CD14-positive monocyte (primary cell): ENCODE data around the gene NT5C3A. TPM values are rescaled to one million over a fixed set of nuclear protein-coding genes. Genes with fewer than 3 reads are reported as not detected.
A peak's percentile ranks its signal among the peaks of the same experiment; 100 is the strongest.
"Not testable (repeated sequence)": the region's sequence is repeated elsewhere in the genome, so short reads cannot be mapped to it uniquely, and the experiment has no call there.

Source experiments
- DNase-seq, 3 donors: peaks; one replicate each; pipeline ENCODE4 v3.0.0-alpha.2; 2011 to 2022
- H2AFZ ChIP-seq: 2 replicates; pipeline ENCODE4 v1.6.0; 2012; ENCODE audit warnings: mild to moderate bottlenecking, low read depth, low read length, inconsistent platforms; ENCODE audit not compliant: insufficient read depth, poor library complexity, severe bottlenecking
- H3K27ac ChIP-seq, 2 donors: 1 replicate in 1 of 2; 2 replicates in 1 of 2; pipeline ENCODE4 v1.5.1; 2012 to 2013; ENCODE audit warnings: low read length in 2 of 2, control low read depth in 1 of 2, inconsistent platforms in 1 of 2, low read depth in 1 of 2, mild to moderate bottlenecking in 1 of 2
- H3K27me3 ChIP-seq, 2 donors: one replicate each; pipeline versions ENCODE4 v1.6.0 to v1.6.1; 2011 to 2013; ENCODE audit warnings: low read length in 2 of 2; ENCODE audit not compliant: control insufficient read depth in 2 of 2, insufficient read depth in 2 of 2
- H3K36me3 ChIP-seq, 2 donors: replicated peaks in 1 of 2; 1 replicate in 1 of 2; 2 replicates in 1 of 2; pipeline versions ENCODE4 v1.5.1 to v1.6.1; 2012 to 2013; ENCODE audit warnings: low read length in 2 of 2, control low read depth in 1 of 2, inconsistent platforms in 1 of 2, mild to moderate bottlenecking in 1 of 2; ENCODE audit not compliant: insufficient read depth in 2 of 2, control insufficient read depth in 1 of 2
- H3K4me1 ChIP-seq, 2 donors: 1 replicate in 1 of 2; 2 replicates in 1 of 2; pipeline versions ENCODE4 v1.5.1 to v1.6.1; 2012 to 2013; ENCODE audit warnings: low read length in 2 of 2, control low read depth in 1 of 2, inconsistent platforms in 1 of 2, mild to moderate bottlenecking in 1 of 2, moderate library complexity in 1 of 2; ENCODE audit not compliant: insufficient read depth in 2 of 2, control insufficient read depth in 1 of 2
- H3K4me2 ChIP-seq: replicated peaks from 2 replicates; pipeline ENCODE3; 2012; ENCODE audit warnings: low read length, moderate library complexity, mild to moderate bottlenecking; ENCODE audit not compliant: poor library complexity, severe bottlenecking; ENCODE audit errors: extremely low read depth
- H3K4me3 ChIP-seq, 3 experiments: fragments of 200-600 bp in 1 of 3; sonication (generic) in 1 of 3; replicated peaks in 1 of 3; 1 replicate in 2 of 3; 2 replicates in 1 of 3; pipeline ENCODE4 v1.5.1; 2011 to 2013; ENCODE audit warnings: low read length in 3 of 3, mild to moderate bottlenecking in 3 of 3, control low read depth in 2 of 3, low read depth in 2 of 3, inconsistent platforms in 1 of 3, moderate library complexity in 1 of 3
- H3K79me2 ChIP-seq: 2 replicates; pipeline ENCODE4 v1.6.0; 2012; ENCODE audit warnings: mild to moderate bottlenecking, control low read depth, inconsistent platforms, low read length, moderate library complexity; ENCODE audit not compliant: insufficient read depth
- H3K9ac ChIP-seq: 2 replicates; pipeline ENCODE4 v1.6.0; 2017; ENCODE audit warnings: low read length, mild to moderate bottlenecking; ENCODE audit not compliant: insufficient read depth, poor library complexity, severe bottlenecking
- H3K9me3 ChIP-seq, 2 donors: replicated peaks in 1 of 2; 1 replicate in 1 of 2; 2 replicates in 1 of 2; pipeline versions ENCODE4 v1.5.1 to v1.6.1; 2012 to 2013; ENCODE audit warnings: low read length in 2 of 2, control low read depth in 1 of 2; ENCODE audit not compliant: control insufficient read depth in 1 of 2, insufficient read depth in 1 of 2
- H4K20me1 ChIP-seq: 2 replicates; pipeline ENCODE4 v1.6.0; 2012; ENCODE audit warnings: mild to moderate bottlenecking, low read length, control low read depth, moderate library complexity; ENCODE audit not compliant: insufficient read depth
- H3K27ac Mint-ChIP-seq, 7 donors: one replicate each; pipeline ENCODE4 v1.8.0; 2020; ENCODE audit warnings: mild to moderate bottlenecking in 7 of 7, mixed read lengths in 7 of 7, moderate library complexity in 6 of 7, inconsistent platforms in 2 of 7
- H3K27me3 Mint-ChIP-seq, 3 donors: one replicate each; pipeline ENCODE4 v1.8.0; 2021 to 2022; ENCODE audit warnings: low read depth in 3 of 3, mild to moderate bottlenecking in 3 of 3, mixed read lengths in 3 of 3, moderate library complexity in 3 of 3, inconsistent platforms in 1 of 3
- H3K36me3 Mint-ChIP-seq, 2 donors: one replicate each; pipeline ENCODE4 v1.8.0; 2020; ENCODE audit warnings: mixed read lengths in 2 of 2, inconsistent platforms in 1 of 2, mild to moderate bottlenecking in 1 of 2
- H3K4me1 Mint-ChIP-seq: one replicate; pipeline ENCODE4 v1.8.0; 2020; ENCODE audit warnings: mild to moderate bottlenecking, mixed read lengths
- H3K4me3 Mint-ChIP-seq, 2 donors: one replicate each; pipeline ENCODE4 v1.8.0; 2020; ENCODE audit warnings: mild to moderate bottlenecking in 2 of 2, mixed read lengths in 2 of 2, moderate library complexity in 1 of 2
- H3K9me3 Mint-ChIP-seq, 7 donors: one replicate each; pipeline ENCODE4 v1.8.0; 2020 to 2022; ENCODE audit warnings: mixed read lengths in 7 of 7, mild to moderate bottlenecking in 6 of 7, moderate library complexity in 6 of 7, inconsistent platforms in 2 of 7
- WGBS: methylation state at CpG from one replicate; pipeline ENCODE4 v1.1.5; 2013; ENCODE audit warnings: missing lambda C conversion rate; ENCODE audit not compliant: insufficient coverage; 5-methylcytosine and 5-hydroxymethylcytosine counted together
- intact Hi-C, 2 donors: fragments of 100-400 bp; cut with micrococcal nuclease; formaldehyde crosslinking; loops; one replicate each; pipeline versions ENCODE4 v1.15.0 to v1.15.1; 2023
- polyA plus RNA-seq, 3 donors: library from polyadenylated mRNA; depleted of rRNA in 1 of 3; unstranded in 2 of 3; stranded (reverse) in 1 of 3; fragments of 300-500 nt in 2 of 3; fragments of >200 nt in 1 of 3; fragmentation: Illumina TruSeq in 2 of 3; gene quantifications; 1 replicate in 2 of 3; 2 replicates in 1 of 3; pipeline ENCODE4 v1.2.3, GENCODE V29; 2012 to 2021
- TF ChIP-seq, protein P1 (sequence below): fragments of 200-600 bp; IDR thresholded peaks from one replicate; pipeline ENCODE4 v1.8.0; 2022; ENCODE audit warnings: antibody characterized with exemption, mild to moderate bottlenecking

Gene NT5C3A
- polyA plus RNA-seq, 3 donors: 19.4 to 37.7 (median 29.5) TPM

DNA sequence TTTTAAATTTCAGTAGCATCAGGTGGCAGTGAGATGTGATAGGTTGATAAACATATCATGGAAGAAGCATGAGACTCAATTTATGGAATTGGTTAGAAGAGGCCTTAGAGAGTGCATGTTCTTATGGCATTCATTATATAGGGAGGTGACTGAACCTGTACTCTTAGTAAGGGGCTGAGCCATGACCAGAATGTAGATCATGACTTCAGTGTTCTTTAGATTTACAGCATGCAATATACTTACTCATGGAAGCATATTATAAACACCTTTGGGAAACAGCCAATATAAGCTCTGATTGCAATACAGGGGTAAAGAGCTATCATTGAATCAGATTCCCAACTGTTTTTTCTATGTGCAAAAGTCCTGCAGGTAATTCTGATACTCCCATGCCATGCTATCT, 50.2 kb downstream of the NT5C3A start:
- H2AFZ ChIP-seq: no peak overlapping the region
- no peaks in the 10 kb centered on the region for H3K4me1 ChIP-seq
- no peaks in the 10 kb centered on the region for H3K9me3 Mint-ChIP-seq
- H3K27me3 Mint-ChIP-seq: no peaks in the 10 kb centered on the region
- H3K4me1 Mint-ChIP-seq: no peaks in the 10 kb centered on the region
- no peak for DNase-seq
- TF ChIP-seq, protein P1, sequence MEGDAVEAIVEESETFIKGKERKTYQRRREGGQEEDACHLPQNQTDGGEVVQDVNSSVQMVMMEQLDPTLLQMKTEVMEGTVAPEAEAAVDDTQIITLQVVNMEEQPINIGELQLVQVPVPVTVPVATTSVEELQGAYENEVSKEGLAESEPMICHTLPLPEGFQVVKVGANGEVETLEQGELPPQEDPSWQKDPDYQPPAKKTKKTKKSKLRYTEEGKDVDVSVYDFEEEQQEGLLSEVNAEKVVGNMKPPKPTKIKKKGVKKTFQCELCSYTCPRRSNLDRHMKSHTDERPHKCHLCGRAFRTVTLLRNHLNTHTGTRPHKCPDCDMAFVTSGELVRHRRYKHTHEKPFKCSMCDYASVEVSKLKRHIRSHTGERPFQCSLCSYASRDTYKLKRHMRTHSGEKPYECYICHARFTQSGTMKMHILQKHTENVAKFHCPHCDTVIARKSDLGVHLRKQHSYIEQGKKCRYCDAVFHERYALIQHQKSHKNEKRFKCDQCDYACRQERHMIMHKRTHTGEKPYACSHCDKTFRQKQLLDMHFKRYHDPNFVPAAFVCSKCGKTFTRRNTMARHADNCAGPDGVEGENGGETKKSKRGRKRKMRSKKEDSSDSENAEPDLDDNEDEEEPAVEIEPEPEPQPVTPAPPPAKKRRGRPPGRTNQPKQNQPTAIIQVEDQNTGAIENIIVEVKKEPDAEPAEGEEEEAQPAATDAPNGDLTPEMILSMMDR: no peak
- H3K27me3 ChIP-seq: no peaks in the 10 kb centered on the region
- H4K20me1 ChIP-seq: no peaks in the 10 kb centered on the region
- H3K36me3 ChIP-seq: peaks cover 31 to 61% of the 10 kb centered on the region in 2 donors
- no peak overlapping the region for H3K4me3 Mint-ChIP-seq
- no peaks in the 10 kb centered on the region for H3K9me3 ChIP-seq
- H3K4me3 ChIP-seq: no peak overlapping the region
- no peak overlapping the region for H3K27ac Mint-ChIP-seq
- H3K36me3 Mint-ChIP-seq: peaks cover 54 to 69% of the 10 kb centered on the region in 2 donors
- intact Hi-C loops: no loop called here
- H3K4me2 ChIP-seq: no peak overlapping the region
- H3K79me2 ChIP-seq: no peaks in the 10 kb centered on the region
- no peak overlapping the region for H3K9ac ChIP-seq
- H3K27ac ChIP-seq: no peak overlapping the region

DNA sequence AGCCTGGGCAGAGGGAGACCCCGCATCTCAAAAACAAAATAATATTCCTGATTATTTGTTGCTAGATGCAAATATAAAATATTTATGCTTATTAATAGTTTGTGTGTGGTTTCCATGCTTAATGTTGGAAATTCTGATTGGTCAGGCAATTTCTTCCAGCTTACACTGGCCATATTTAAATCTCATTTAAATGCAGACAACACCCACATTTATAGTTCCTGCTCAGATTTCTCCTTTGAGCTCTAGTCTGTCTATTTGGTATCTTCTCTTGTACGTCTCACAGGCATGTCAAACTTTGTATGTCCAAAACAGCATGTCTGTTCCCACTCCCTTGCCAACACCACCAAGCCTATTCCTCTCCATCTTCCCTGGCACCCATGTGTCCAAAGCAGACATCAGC, 52.8 kb downstream of the NT5C3A start:
- Mint-ChIP-seq H3K27me3 (no peaks in the 10 kb centered on the region), H3K27ac (no peak overlapping the region), H3K4me3 (no peak overlapping the region), H3K4me1 (no peaks in the 10 kb centered on the region), H3K9me3 (no peaks in the 10 kb centered on the region), H3K36me3 (peaks cover 35 to 48% of the 10 kb centered on the region in 2 donors)
- Histone ChIP-seq H3K9ac (no peak overlapping the region), H3K27me3 (no peaks in the 10 kb centered on the region), H2AFZ (no peak overlapping the region), H3K4me1 (no peaks in the 10 kb centered on the region), H3K27ac (peak overlapping the region in 1 of 2 donors; percentile 7), H3K9me3 (no peaks in the 10 kb centered on the region), H3K36me3 (peaks cover 17 to 36% of the 10 kb centered on the region in 2 donors), H3K4me2 (no peak overlapping the region), H3K4me3 (no peak overlapping the region), H3K79me2 (no peaks in the 10 kb centered on the region), H4K20me1 (no peaks in the 10 kb centered on the region)
- TF ChIP-seq, protein P1: no peak
- intact Hi-C loops: no loop called here
- DNase-seq: no peak
- 78% methylated on average over 1 of the region's 2 CpGs for WGBS

GRCh38 chr7:33005690-33006089, 56.9 kb downstream of the NT5C3A start:
- H3K4me3 ChIP-seq, H3K9me3 ChIP-seq, H3K9ac ChIP-seq, H3K79me2 ChIP-seq, DNase-seq, H4K20me1 ChIP-seq, H3K27me3 Mint-ChIP-seq, H3K9me3 Mint-ChIP-seq, H3K4me1 Mint-ChIP-seq, H3K27ac ChIP-seq, H3K4me1 ChIP-seq, H3K36me3 ChIP-seq, intact Hi-C loops, H2AFZ ChIP-seq, H3K4me2 ChIP-seq, H3K27me3 ChIP-seq, H3K4me3 Mint-ChIP-seq: not testable (repeated sequence)
- H3K36me3 Mint-ChIP-seq: peaks cover 5 to 18% of the 10 kb centered on the region in 2 donors
- no CpG with 5 or more reads among the region's 4 CpGs for WGBS
- H3K27ac Mint-ChIP-seq: peak overlapping the region in 1 of 7 donors; percentile 35
